HepG2 (cell line): ENCODE measurements around the gene CDCP2. TPM values are rescaled to one million over a fixed set of nuclear protein-coding genes. Genes with fewer than 3 reads are reported as not detected.

Experiments used
- ATAC-seq: fragments of 200-7000 bp; cut with Tn5 transposase; 3 replicates; pipeline ENCODE4 v1.9.1; 2020; ENCODE audit warnings: mild to moderate bottlenecking, moderate library complexity
- BruUV-seq: library from RNA; stranded (reverse); fragments of 400-500 nt; replicated peaks from 2 replicates; lab custom pipeline; 2021; lab: Mats Ljungman, UMichigan
- CTCF ChIA-PET: fragments of 300-600 bp; formaldehyde crosslinking; extraction: SDS; loops from one replicate; lab custom pipeline; 2021; ENCODE audit warnings: low total read pairs, inconsistent platforms, low intra/inter-chr PET ratio; lab: Yijun Ruan, JAX
- POLR2A ChIA-PET: fragments of 350-600 bp; sonication (Branson Sonifier 250); formaldehyde crosslinking; loops from one replicate; lab custom pipeline; 2020; ENCODE audit warnings: antibody characterized with exemption, inconsistent platforms; lab: Yijun Ruan, JAX
- DNase-seq: peaks from one replicate; pipeline ENCODE4 v3.0.0-alpha.2; 2015; ENCODE audit warnings: low spot score
- FAIRE-seq: peaks from 3 replicates; lab custom pipeline; 2011; peaks lifted over from hg19 to GRCh38; lab: Jason Lieb, UNC
- H2AFZ ChIP-seq: one replicate; pipeline ENCODE4 v1.6.1; 2011; ENCODE audit warnings: low read length, inconsistent platforms
- H3K27ac ChIP-seq: fragments of 300-600 bp; 3 replicates; pipeline ENCODE4 v1.8.0; 2011; ENCODE audit warnings: mixed run types, mild to moderate bottlenecking, mixed read lengths, low read length, inconsistent platforms; ENCODE audit not compliant: insufficient read depth; ENCODE audit errors: extremely low read length
- H3K27me3 ChIP-seq, 2 experiments: fragments of 200-600 bp in 1 of 2; 2 replicates in 1 of 2; 3 replicates in 1 of 2; pipeline versions ENCODE4 v1.6.0 to v1.8.0; 2011; ENCODE audit warnings: low read length in 2 of 2, mild to moderate bottlenecking in 2 of 2, moderate library complexity in 2 of 2, inconsistent platforms in 1 of 2; ENCODE audit not compliant: insufficient read depth in 2 of 2, control insufficient read depth in 1 of 2
- H3K36me3 ChIP-seq, 2 experiments: fragments of 200-600 bp in 1 of 2; replicated peaks in 1 of 2; 2 replicates in 1 of 2; 3 replicates in 1 of 2; pipeline versions ENCODE4 v1.5.1 to v1.8.0; 2011; ENCODE audit warnings: low read length in 2 of 2, inconsistent platforms in 1 of 2; ENCODE audit not compliant: insufficient read depth in 2 of 2, control insufficient read depth in 1 of 2
- H3K4me1 ChIP-seq: 2 replicates; pipeline ENCODE4 v1.5.1; 2012; ENCODE audit warnings: low read length, inconsistent platforms; ENCODE audit not compliant: insufficient read depth
- H3K4me2 ChIP-seq: 2 replicates; pipeline ENCODE4 v1.6.0; 2011; ENCODE audit warnings: low read depth, low read length, inconsistent platforms
- H3K4me3 ChIP-seq, 3 experiments: fragments of 200-600 bp in 1 of 3; sonication (generic), shearing (Covaris generic) in 1 of 3; replicated peaks in 1 of 3; 2 replicates each; pipeline ENCODE4 v1.5.1; 2011 to 2016; ENCODE audit warnings: low read length in 3 of 3, inconsistent platforms in 2 of 3, low read depth in 2 of 3, mild to moderate bottlenecking in 2 of 3, control low read depth in 1 of 3, mixed read lengths in 1 of 3; ENCODE audit not compliant: insufficient read depth in 1 of 3
- H3K79me2 ChIP-seq: one replicate; pipeline ENCODE4 v1.6.1; 2011; ENCODE audit warnings: low read length, inconsistent platforms; ENCODE audit not compliant: insufficient read depth
- H3K9ac ChIP-seq: 2 replicates; pipeline ENCODE4 v1.6.0; 2011; ENCODE audit warnings: mild to moderate bottlenecking, low read depth, low read length, inconsistent platforms; ENCODE audit not compliant: insufficient read depth
- H3K9me3 ChIP-seq: 2 replicates; pipeline ENCODE4 v1.5.1; 2012; ENCODE audit warnings: mild to moderate bottlenecking, low read length
- H4K20me1 ChIP-seq: 2 replicates; pipeline ENCODE4 v1.6.0; 2011; ENCODE audit warnings: inconsistent platforms, mild to moderate bottlenecking, low read length, moderate library complexity; ENCODE audit not compliant: insufficient read depth
- JUN ChIP-seq: sonication (generic); formaldehyde crosslinking; IDR thresholded peaks from 2 replicates; pipeline ENCODE4 v1.4.0; 2020; ENCODE audit warnings: mild to moderate bottlenecking, missing genetic modification reagents
- SAFB2 ChIP-seq: sonication (generic); formaldehyde crosslinking; IDR thresholded peaks from 2 replicates; pipeline ENCODE4 v1.5.1; 2020; ENCODE audit warnings: missing genetic modification reagents, low read depth, mild to moderate bottlenecking, borderline replicate concordance
- TBX2 ChIP-seq: sonication (generic); formaldehyde crosslinking; IDR thresholded peaks from 2 replicates; pipeline ENCODE4 v1.5.0; 2020; ENCODE audit warnings: missing genetic modification reagents, mild to moderate bottlenecking, borderline replicate concordance
- TOE1 ChIP-seq: sonication (generic); formaldehyde crosslinking; IDR thresholded peaks from 2 replicates; pipeline ENCODE4 v1.4.0; 2020; ENCODE audit warnings: mild to moderate bottlenecking, missing genetic modification reagents
- YEATS4 ChIP-seq: sonication (generic); formaldehyde crosslinking; IDR thresholded peaks from 2 replicates; pipeline ENCODE4 v1.4.0; 2020; ENCODE audit warnings: missing genetic modification reagents, borderline replicate concordance
- ZNF780A ChIP-seq: sonication (generic); formaldehyde crosslinking; IDR thresholded peaks from 2 replicates; pipeline ENCODE4 v1.8.0; 2022; ENCODE audit warnings: mild to moderate bottlenecking, missing genetic modification reagents, moderate library complexity
- ZSCAN31 ChIP-seq: sonication (generic); formaldehyde crosslinking; IDR thresholded peaks from 2 replicates; pipeline ENCODE4 v1.5.0; 2020; ENCODE audit warnings: low read depth, mild to moderate bottlenecking, missing genetic modification reagents
- WGBS: methylation state at CpG from one replicate; pipeline ENCODE4 v1.1.6; 2017; ENCODE audit warnings: low lambda C conversion rate; 5-methylcytosine and 5-hydroxymethylcytosine counted together
- in situ Hi-C: cut with HindIII; loops from 2 replicates; pipeline ENCODE4 v1.10.0; 2017; ENCODE audit warnings: low pct_unique_long_range_greater_than_20kb; ENCODE audit not compliant: extremely low pct_ligation_motif_present
- intact Hi-C: fragments of 100-400 bp; cut with micrococcal nuclease; formaldehyde crosslinking; loops from one replicate; pipeline ENCODE4 v1.10.0; 2022; ENCODE audit not compliant: unreplicated experiment
- polyA plus RNA-seq, 8 experiments: library from polyadenylated mRNA; depleted of rRNA in 3 of 8; stranded (reverse) in 7 of 8; unstranded in 1 of 8; fragments of >200 nt; fragmentation: Illumina TruSeq in 4 of 8; extraction: Trizol in 4 of 8; gene quantifications; 2 replicates each; pipeline versions ENCODE4 v1.2.1 to v1.2.3, GENCODE V29; 2011 to 2016; ENCODE audit warnings: low read depth in 4 of 8, missing spikeins in 1 of 8, mixed read lengths in 1 of 8; ENCODE audit not compliant: insufficient read depth in 1 of 8
- total RNA-seq, 5 experiments: library from RNA; depleted of rRNA; stranded (reverse); fragments of >200 nt; fragmentation: Illumina TruSeq; extraction: Trizol; gene quantifications; 2 replicates each; pipeline ENCODE4 v1.2.3, GENCODE V29; 2016; ENCODE audit warnings: low read depth in 1 of 5
- TF ChIP-seq, protein P1 (sequence below): sonication (generic); formaldehyde crosslinking; IDR thresholded peaks from 2 replicates; pipeline ENCODE4; 2020; ENCODE audit warnings: missing genetic modification reagents, mild to moderate bottlenecking, borderline replicate concordance
- TF ChIP-seq, protein P2 (sequence below): IDR thresholded peaks from 2 replicates; pipeline ENCODE4 v1.6.1; 2016; ENCODE audit warnings: missing genetic modification reagents, missing compliant biosample characterization
- TF ChIP-seq, protein P3 (sequence below): sonication (generic); formaldehyde crosslinking; IDR thresholded peaks from 2 replicates; pipeline ENCODE4 v1.5.1; 2020; ENCODE audit warnings: mild to moderate bottlenecking, missing genetic modification reagents, moderate library complexity
- TF ChIP-seq, protein P4 (sequence below): IDR thresholded peaks from 2 replicates; pipeline ENCODE4 v1.6.1; 2016; ENCODE audit warnings: mild to moderate bottlenecking

The CDCP2 gene
- total and polyA plus RNA-seq, 2 of the 13 experiments (the other 11 are each of a cell fraction or from before 2014, with no cell fraction given) = not detected

DNA sequence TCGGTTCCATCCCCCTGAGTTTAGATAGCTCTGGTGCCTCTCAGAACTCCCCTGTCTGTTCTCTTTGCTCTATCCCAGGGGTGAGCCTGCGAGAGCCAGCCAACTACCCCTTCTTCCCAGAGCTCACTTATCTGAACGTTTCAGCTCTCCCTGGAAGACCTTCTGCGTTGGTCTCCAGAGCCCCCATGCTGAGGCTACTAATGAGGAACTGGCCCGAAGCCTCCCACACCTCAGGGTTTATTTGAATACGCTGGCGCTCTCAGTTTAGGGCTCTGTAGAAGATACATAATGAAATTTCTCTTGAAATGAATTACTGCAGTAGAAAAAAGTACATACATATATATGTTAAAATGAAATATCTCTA, 55.9 kb downstream of the CDCP2 start (continued):
- TF ChIP-seq, protein P1, sequence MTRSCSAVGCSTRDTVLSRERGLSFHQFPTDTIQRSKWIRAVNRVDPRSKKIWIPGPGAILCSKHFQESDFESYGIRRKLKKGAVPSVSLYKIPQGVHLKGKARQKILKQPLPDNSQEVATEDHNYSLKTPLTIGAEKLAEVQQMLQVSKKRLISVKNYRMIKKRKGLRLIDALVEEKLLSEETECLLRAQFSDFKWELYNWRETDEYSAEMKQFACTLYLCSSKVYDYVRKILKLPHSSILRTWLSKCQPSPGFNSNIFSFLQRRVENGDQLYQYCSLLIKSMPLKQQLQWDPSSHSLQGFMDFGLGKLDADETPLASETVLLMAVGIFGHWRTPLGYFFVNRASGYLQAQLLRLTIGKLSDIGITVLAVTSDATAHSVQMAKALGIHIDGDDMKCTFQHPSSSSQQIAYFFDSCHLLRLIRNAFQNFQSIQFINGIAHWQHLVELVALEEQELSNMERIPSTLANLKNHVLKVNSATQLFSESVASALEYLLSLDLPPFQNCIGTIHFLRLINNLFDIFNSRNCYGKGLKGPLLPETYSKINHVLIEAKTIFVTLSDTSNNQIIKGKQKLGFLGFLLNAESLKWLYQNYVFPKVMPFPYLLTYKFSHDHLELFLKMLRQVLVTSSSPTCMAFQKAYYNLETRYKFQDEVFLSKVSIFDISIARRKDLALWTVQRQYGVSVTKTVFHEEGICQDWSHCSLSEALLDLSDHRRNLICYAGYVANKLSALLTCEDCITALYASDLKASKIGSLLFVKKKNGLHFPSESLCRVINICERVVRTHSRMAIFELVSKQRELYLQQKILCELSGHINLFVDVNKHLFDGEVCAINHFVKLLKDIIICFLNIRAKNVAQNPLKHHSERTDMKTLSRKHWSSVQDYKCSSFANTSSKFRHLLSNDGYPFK = no peak
- TF ChIP-seq, protein P2, sequence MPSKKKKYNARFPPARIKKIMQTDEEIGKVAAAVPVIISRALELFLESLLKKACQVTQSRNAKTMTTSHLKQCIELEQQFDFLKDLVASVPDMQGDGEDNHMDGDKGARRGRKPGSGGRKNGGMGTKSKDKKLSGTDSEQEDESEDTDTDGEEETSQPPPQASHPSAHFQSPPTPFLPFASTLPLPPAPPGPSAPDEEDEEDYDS (CRISPR knock-in tag) = no peak
- TF ChIP-seq TOE1 (CRISPR knock-in tag) (no peak), ZSCAN31 (no peak), JUN (CRISPR knock-in tag) (no peak), ZNF780A (no peak), TBX2 (CRISPR knock-in tag) (no peak), SAFB2 (CRISPR knock-in tag) (no peak), YEATS4 (CRISPR knock-in tag) (no peak)

DNA sequence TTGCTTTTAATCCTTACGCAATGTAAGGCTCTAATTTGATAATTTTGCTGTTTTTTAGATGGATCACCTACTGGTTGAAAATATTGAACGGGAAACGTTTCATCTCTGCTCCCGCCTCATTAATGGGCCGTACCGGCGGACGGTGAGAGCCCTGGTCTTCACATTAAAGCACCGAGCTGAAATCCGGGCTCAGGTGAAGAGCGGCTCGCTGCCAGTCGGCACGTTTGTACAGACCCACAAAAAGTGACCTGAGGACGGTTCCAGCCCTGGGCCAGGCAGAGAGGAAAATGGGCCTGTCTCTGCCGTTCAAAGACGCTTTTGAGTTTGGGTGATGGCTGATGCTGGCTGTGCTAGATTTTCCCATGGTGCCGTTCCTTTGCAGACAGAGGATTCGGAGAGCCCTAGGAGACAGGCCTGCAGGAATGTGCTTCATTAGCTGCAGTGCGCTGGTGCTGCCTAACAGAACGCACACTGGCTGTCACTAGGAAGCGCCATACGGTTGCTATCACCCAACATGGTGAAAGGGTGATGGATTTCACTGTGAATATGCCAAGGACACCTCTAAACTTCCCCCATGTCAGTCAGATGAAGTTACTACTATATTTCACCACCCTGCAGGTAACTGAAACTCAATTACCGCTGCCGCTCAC, 56.4 kb downstream of the CDCP2 start:
- in situ Hi-C loops = no loop called here
- H3K4me2 ChIP-seq = no peak overlapping the region
- BruUV-seq = no TSS peak
- TF ChIP-seq, protein P3, sequence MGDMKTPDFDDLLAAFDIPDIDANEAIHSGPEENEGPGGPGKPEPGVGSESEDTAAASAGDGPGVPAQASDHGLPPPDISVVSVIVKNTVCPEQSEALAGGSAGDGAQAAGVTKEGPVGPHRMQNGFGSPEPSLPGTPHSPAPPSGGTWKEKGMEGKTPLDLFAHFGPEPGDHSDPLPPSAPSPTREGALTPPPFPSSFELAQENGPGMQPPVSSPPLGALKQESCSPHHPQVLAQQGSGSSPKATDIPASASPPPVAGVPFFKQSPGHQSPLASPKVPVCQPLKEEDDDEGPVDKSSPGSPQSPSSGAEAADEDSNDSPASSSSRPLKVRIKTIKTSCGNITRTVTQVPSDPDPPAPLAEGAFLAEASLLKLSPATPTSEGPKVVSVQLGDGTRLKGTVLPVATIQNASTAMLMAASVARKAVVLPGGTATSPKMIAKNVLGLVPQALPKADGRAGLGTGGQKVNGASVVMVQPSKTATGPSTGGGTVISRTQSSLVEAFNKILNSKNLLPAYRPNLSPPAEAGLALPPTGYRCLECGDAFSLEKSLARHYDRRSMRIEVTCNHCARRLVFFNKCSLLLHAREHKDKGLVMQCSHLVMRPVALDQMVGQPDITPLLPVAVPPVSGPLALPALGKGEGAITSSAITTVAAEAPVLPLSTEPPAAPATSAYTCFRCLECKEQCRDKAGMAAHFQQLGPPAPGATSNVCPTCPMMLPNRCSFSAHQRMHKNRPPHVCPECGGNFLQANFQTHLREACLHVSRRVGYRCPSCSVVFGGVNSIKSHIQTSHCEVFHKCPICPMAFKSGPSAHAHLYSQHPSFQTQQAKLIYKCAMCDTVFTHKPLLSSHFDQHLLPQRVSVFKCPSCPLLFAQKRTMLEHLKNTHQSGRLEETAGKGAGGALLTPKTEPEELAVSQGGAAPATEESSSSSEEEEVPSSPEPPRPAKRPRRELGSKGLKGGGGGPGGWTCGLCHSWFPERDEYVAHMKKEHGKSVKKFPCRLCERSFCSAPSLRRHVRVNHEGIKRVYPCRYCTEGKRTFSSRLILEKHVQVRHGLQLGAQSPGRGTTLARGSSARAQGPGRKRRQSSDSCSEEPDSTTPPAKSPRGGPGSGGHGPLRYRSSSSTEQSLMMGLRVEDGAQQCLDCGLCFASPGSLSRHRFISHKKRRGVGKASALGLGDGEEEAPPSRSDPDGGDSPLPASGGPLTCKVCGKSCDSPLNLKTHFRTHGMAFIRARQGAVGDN = 0 out of 2 replicates have a peak, but pooled peaks have one; percentile 14
- TF ChIP-seq, protein P4, sequence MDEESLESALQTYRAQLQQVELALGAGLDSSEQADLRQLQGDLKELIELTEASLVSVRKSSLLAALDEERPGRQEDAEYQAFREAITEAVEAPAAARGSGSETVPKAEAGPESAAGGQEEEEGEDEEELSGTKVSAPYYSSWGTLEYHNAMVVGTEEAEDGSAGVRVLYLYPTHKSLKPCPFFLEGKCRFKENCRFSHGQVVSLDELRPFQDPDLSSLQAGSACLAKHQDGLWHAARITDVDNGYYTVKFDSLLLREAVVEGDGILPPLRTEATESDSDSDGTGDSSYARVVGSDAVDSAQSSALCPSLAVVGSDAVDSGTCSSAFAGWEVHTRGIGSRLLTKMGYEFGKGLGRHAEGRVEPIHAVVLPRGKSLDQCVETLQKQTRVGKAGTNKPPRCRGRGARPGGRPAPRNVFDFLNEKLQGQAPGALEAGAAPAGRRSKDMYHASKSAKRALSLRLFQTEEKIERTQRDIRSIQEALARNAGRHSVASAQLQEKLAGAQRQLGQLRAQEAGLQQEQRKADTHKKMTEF (CRISPR knock-in tag) = no peak

More for the DNA sequence above, 56.4 kb downstream of the CDCP2 start:
- Histone ChIP-seq H3K79me2 (no peaks in the 10 kb centered on the region), H3K36me3 (peaks cover 0 to 9% of the 10 kb centered on the region in 2 experiments; a peak in 3 of 5 replicates), H3K27ac (no peak overlapping the region), H3K9me3 (no peaks in the 10 kb centered on the region), H3K4me3 (no peak overlapping the region), H3K4me1 (peaks cover 38% of the 10 kb centered on the region), H3K27me3 (no peaks in the 10 kb centered on the region), H2AFZ (no peak overlapping the region), H4K20me1 (no peaks in the 10 kb centered on the region), H3K9ac (no peak overlapping the region)
- DNase-seq (no peak), FAIRE-seq (no peak), ATAC-seq (no peak)
- intact Hi-C loops = no loop called here
- WGBS = 94% methylated on average over 24 of the region's 25 CpGs
- ChIA-PET POLR2A (no interaction called here), CTCF (no interaction called here)
